Measurements from ENCODE around the gene GAS2L2. TPM values are rescaled to one million over a fixed set of nuclear protein-coding genes. Genes with fewer than 3 reads are reported as not detected.

Gene GAS2L2
- total RNA-seq, 2 donors from 2014 or later = not detected

DNA sequence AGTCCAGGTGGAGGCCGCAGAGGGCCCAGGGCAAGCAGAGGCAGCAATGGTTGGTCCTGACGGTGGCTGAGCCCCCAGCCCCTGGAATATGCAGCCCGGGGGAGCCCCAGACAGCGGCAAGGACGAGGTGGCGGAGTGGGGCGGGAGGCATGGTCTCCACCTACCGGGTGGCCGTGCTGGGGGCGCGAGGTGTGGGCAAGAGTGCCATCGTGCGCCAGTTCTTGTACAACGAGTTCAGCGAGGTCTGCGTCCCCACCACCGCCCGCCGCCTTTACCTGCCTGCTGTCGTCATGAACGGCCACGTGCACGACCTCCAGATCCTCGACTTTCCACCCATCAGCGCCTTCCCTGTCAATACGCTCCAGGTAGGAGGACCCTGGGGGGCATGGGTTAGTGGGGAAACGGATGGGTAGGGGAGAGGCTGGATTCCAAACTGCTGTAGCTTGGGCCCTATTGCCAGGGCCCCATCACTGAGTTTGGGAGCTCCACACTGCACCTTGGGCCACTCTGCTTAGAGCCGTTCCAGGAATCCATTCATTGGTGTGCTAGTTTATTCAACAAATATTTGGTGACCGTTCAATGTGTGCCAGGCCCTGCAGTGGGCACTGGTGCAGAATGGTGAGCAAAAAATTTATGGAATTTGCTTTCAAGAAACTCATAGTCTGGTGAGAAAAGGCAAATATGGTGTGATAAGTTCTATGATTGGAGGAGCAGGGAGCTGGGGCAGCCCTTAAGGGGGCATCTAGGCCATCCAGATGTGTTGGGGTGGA is 17.8 kb downstream of the GAS2L2 start:
- Histone ChIP-seq H3K27ac (no peak overlapping the region), H3K36me3 (no peaks in the 10 kb centered on the region), H3K27me3 (replicated peaks; ENCODE audit: insufficient read depth) (no peaks in the 10 kb centered on the region), H3K4me3 (no peak overlapping the region), H3K4me1 (replicated peaks) (peaks cover 4% of the 10 kb centered on the region), H3K9me3 (no peaks in the 10 kb centered on the region)
- no peak for DNase-seq (ENCODE audit: low spot score)
- intact Hi-C loops (cut with DNase I) = no loop called here
- 69% methylated on average over 29 of the region's 29 CpGs for WGBS
- no peak for TF ChIP-seq POLR2A (IDR thresholded peaks at IDR 0.05)
- TF ChIP-seq, protein P1, sequence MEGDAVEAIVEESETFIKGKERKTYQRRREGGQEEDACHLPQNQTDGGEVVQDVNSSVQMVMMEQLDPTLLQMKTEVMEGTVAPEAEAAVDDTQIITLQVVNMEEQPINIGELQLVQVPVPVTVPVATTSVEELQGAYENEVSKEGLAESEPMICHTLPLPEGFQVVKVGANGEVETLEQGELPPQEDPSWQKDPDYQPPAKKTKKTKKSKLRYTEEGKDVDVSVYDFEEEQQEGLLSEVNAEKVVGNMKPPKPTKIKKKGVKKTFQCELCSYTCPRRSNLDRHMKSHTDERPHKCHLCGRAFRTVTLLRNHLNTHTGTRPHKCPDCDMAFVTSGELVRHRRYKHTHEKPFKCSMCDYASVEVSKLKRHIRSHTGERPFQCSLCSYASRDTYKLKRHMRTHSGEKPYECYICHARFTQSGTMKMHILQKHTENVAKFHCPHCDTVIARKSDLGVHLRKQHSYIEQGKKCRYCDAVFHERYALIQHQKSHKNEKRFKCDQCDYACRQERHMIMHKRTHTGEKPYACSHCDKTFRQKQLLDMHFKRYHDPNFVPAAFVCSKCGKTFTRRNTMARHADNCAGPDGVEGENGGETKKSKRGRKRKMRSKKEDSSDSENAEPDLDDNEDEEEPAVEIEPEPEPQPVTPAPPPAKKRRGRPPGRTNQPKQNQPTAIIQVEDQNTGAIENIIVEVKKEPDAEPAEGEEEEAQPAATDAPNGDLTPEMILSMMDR (IDR thresholded peaks at IDR 0.05) = no peak
- TF ChIP-seq POLR2AphosphoS5 (IDR thresholded peaks at IDR 0.05) = no peak

DNA sequence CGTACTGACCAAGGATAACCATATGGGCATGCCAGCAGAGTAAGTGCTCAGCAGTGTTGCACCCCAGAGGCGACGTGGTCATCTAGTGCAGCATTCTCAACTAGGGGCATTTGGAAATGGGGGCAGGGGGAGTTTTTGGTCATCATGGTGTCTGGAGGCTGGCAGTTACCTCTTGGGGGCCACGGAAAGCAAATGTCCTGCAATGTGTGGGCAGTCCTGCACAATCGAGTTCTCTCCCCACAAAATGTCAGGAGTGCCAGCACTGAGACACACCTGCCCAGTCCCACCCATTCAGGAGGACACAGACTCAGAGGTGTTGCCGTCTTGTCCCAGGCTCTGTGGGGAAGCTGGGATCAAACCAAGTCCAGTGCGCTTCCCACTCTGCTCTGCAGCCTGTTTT is 18.6 kb downstream of the GAS2L2 start:
- TF ChIP-seq POLR2A (IDR thresholded peaks at IDR 0.05) (no peak), POLR2AphosphoS5 (IDR thresholded peaks at IDR 0.05) (no peak)
- TF ChIP-seq, protein P1 (IDR thresholded peaks at IDR 0.05) = no peak
- no peak for DNase-seq (ENCODE audit: low spot score)
- intact Hi-C loops (cut with DNase I) = no loop called here
- Histone ChIP-seq H3K36me3 (no peaks in the 10 kb centered on the region), H3K4me1 (replicated peaks) (peaks cover 4% of the 10 kb centered on the region), H3K27me3 (replicated peaks; ENCODE audit: insufficient read depth) (no peaks in the 10 kb centered on the region), H3K27ac (no peak overlapping the region), H3K4me3 (no peak overlapping the region), H3K9me3 (no peaks in the 10 kb centered on the region)
- 87% methylated on average over 7 of the region's 7 CpGs for whole genome bisulfite sequencing

DNA sequence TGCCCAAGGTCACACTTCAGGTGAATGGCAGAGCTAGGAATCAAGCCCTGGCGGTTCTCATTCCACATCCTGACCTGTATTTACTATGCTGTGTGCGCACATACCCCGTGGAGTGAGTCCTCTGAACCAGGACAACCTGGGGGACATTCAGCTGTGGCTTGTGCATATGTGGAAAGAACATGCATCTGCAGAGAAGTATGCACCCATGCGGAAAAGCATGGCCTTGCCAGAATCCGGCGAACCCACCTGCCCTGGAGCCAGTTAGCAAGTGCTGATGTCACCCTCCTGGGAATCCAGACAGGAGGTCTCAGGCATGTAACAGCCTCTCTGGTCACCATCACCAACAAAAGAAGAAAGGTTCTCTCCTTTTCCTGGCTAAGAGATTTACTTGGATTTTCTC is 19.7 kb downstream of the GAS2L2 start:
- Histone ChIP-seq H3K27me3 (replicated peaks; ENCODE audit: insufficient read depth) (no peaks in the 10 kb centered on the region), H3K4me1 (replicated peaks) (peaks cover 4% of the 10 kb centered on the region), H3K9me3 (no peaks in the 10 kb centered on the region), H3K27ac (no peak overlapping the region), H3K4me3 (no peak overlapping the region), H3K36me3 (no peaks in the 10 kb centered on the region)
- no peak for DNase-seq (ENCODE audit: low spot score)
- intact Hi-C loops (cut with DNase I) = no loop called here
- TF ChIP-seq, protein P1 (IDR thresholded peaks at IDR 0.05) = no peak
- 65% methylated on average over 6 of the region's 6 CpGs for WGBS

DNA sequence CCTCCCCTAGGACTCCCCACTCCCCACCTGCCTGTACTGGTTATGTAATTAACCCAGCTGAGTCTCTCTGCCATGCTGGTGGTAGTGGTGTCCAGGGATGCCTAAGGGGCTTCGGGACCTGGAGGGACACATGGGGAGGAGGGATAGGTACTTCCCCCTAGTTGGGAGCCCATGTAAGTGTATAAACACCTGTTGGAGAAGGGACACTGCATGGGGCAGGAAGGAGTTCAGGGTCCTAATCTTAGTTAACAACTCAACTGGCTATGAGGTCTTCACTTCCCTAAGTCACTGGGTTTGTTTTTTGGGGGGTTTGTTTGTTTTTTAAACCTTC is 20.3 kb downstream of the GAS2L2 start:
- Histone ChIP-seq H3K27me3 (replicated peaks; ENCODE audit: insufficient read depth) (no peaks in the 10 kb centered on the region), H3K27ac (no peak overlapping the region), H3K9me3 (no peaks in the 10 kb centered on the region), H3K36me3 (no peaks in the 10 kb centered on the region), H3K4me1 (replicated peaks) (peaks cover 4% of the 10 kb centered on the region), H3K4me3 (no peak overlapping the region)
- intact Hi-C loops (cut with DNase I) = no loop called here
- 53% methylated on average over 1 of the region's 1 CpG for WGBS
- no peak for DNase-seq (ENCODE audit: low spot score)
- no peak for TF ChIP-seq POLR2AphosphoS5 (IDR thresholded peaks at IDR 0.05)
- TF ChIP-seq, protein P1 (IDR thresholded peaks at IDR 0.05) = no peak
- TF ChIP-seq POLR2A (IDR thresholded peaks at IDR 0.05) = no peak

Measured in prostate gland (tissue), 2 donors.